B cell (primary cell): ENCODE measurements around the gene EMILIN3. TPM values are rescaled to one million over a fixed set of nuclear protein-coding genes. Genes with fewer than 3 reads are reported as not detected.

Experiments
- ATAC-seq: fragments of 200-7000 bp; cut with Tn5 transposase; one replicate; pipeline ENCODE4 v1.10.0; 2021; ENCODE audit warnings: low read depth, mild to moderate bottlenecking, moderate number of reproducible peaks, moderate library complexity
- CTCF ChIA-PET: fragments of 350-600 bp; sonication (Branson Sonifier 250); formaldehyde crosslinking; loops from one replicate; lab custom pipeline; 2021; ENCODE audit warnings: antibody characterized with exemption, inconsistent platforms; lab: Charles Lee
- POLR2A ChIA-PET: fragments of 350-600 bp; sonication (Branson Sonifier 250); formaldehyde crosslinking; loops from one replicate; lab custom pipeline; 2021; ENCODE audit warnings: antibody characterized with exemption; lab: Charles Lee
- DNase-seq: peaks from one replicate; pipeline ENCODE4 v3.0.0; 2013
- H2AFZ ChIP-seq: 2 replicates; pipeline ENCODE4 v1.6.1; 2012; ENCODE audit warnings: mild to moderate bottlenecking, low read depth, low read length; ENCODE audit not compliant: insufficient read depth, poor library complexity, severe bottlenecking
- H3K27ac ChIP-seq, 2 donors: 1 replicate in 1 of 2; 2 replicates in 1 of 2; pipeline ENCODE4 v1.5.1; 2012 to 2013; ENCODE audit warnings: low read length in 2 of 2, mild to moderate bottlenecking in 2 of 2, moderate library complexity in 1 of 2
- H3K27me3 ChIP-seq, 4 experiments: fragments of 200-600 bp in 1 of 4; sonication (generic) in 1 of 4; replicated peaks in 1 of 4; 1 replicate in 2 of 4; 2 replicates in 2 of 4; pipeline versions ENCODE4 v1.6.1 to v1.7.0; 2013 to 2016; ENCODE audit warnings: low read length in 3 of 4, mild to moderate bottlenecking in 2 of 4, mixed read lengths in 1 of 4, moderate library complexity in 1 of 4; ENCODE audit not compliant: insufficient read depth in 4 of 4, control insufficient read depth in 3 of 4; ENCODE audit errors: control extremely low read depth in 1 of 4
- H3K36me3 ChIP-seq, 2 experiments: replicated peaks in 1 of 2; 1 replicate in 1 of 2; 2 replicates in 1 of 2; pipeline versions ENCODE4 v1.6.1 to v1.7.1; 2013; ENCODE audit warnings: low read length in 1 of 2; ENCODE audit not compliant: insufficient read depth in 2 of 2, control insufficient read depth in 1 of 2; ENCODE audit errors: control extremely low read depth in 1 of 2, extremely low read depth in 1 of 2
- H3K4me1 ChIP-seq, 2 donors: fragments of 200-600 bp in 1 of 2; sonication (generic) in 1 of 2; 1 replicate in 1 of 2; 2 replicates in 1 of 2; pipeline versions ENCODE4 v1.5.1 to v1.6.1; 2013 to 2017; ENCODE audit warnings: low read length in 2 of 2; ENCODE audit not compliant: control insufficient read depth in 2 of 2, insufficient read depth in 2 of 2
- H3K4me2 ChIP-seq: replicated peaks from 2 replicates; pipeline ENCODE3; 2012; ENCODE audit warnings: mild to moderate bottlenecking, low read depth, low read length; ENCODE audit not compliant: poor library complexity, severe bottlenecking
- H3K4me3 ChIP-seq, 5 experiments: fragments of 200-600 bp in 1 of 5; sonication (generic) in 1 of 5; 1 replicate in 3 of 5; 2 replicates in 2 of 5; pipeline versions ENCODE4 v1.5.1 to v1.7.0; 2011 to 2016; ENCODE audit warnings: low read length in 4 of 5, mild to moderate bottlenecking in 4 of 5, low read depth in 2 of 5, control low read depth in 1 of 5, moderate library complexity in 1 of 5; ENCODE audit not compliant: insufficient read depth in 1 of 5; ENCODE audit errors: control extremely low read depth in 1 of 5, extremely low read depth in 1 of 5
- H3K79me2 ChIP-seq: fragments of 200-600 bp; sonication (generic); one replicate; pipeline ENCODE4 v1.6.0; 2016; ENCODE audit warnings: low read length; ENCODE audit not compliant: control insufficient read depth, insufficient read depth
- H3K9ac ChIP-seq: fragments of 200-600 bp; sonication (generic); 2 replicates; pipeline ENCODE4 v1.6.1; 2017; ENCODE audit warnings: mild to moderate bottlenecking, low read length, moderate library complexity
- H3K9me3 ChIP-seq, 3 donors: one replicate each; pipeline versions ENCODE4 v1.6.1 to v1.7.1; 2013; ENCODE audit warnings: low read length in 2 of 3; ENCODE audit not compliant: control insufficient read depth in 2 of 3, insufficient read depth in 1 of 3; ENCODE audit errors: control extremely low read depth in 1 of 3
- H4K20me1 ChIP-seq: 2 replicates; pipeline ENCODE4 v1.6.0; 2012; ENCODE audit warnings: mild to moderate bottlenecking, low read length; ENCODE audit not compliant: insufficient read depth, control insufficient read depth, poor library complexity, severe bottlenecking
- H3K27ac Mint-ChIP-seq: one replicate; pipeline ENCODE4 v1.8.0; 2021; ENCODE audit warnings: mixed read lengths
- H3K27me3 Mint-ChIP-seq: one replicate; pipeline ENCODE4 v1.8.0; 2021; ENCODE audit warnings: mixed read lengths
- H3K4me1 Mint-ChIP-seq: one replicate; pipeline ENCODE4 v1.8.0; 2021; ENCODE audit warnings: mixed read lengths
- H3K4me3 Mint-ChIP-seq: one replicate; pipeline ENCODE4 v1.8.0; 2021; ENCODE audit warnings: mixed read lengths
- H3K9me3 Mint-ChIP-seq: one replicate; pipeline ENCODE4 v1.8.0; 2022; ENCODE audit warnings: mixed read lengths; ENCODE audit not compliant: insufficient read depth
- CTCF ChIP-seq: fragments of 200-600 bp; IDR thresholded peaks from one replicate; pipeline ENCODE4 v1.8.0; 2022; ENCODE audit warnings: antibody characterized with exemption, mild to moderate bottlenecking
- EZH2 ChIP-seq: IDR thresholded peaks from 2 replicates; pipeline ENCODE4 v1.6.1; 2012; ENCODE audit warnings: borderline replicate concordance, low read depth, mild to moderate bottlenecking, moderate library complexity, low read length; ENCODE audit not compliant: insufficient read depth, poor library complexity, severe bottlenecking
- WGBS: methylation state at CpG from one replicate; pipeline ENCODE4 v1.1.5; 2013; ENCODE audit warnings: missing lambda C conversion rate; ENCODE audit not compliant: insufficient coverage; 5-methylcytosine and 5-hydroxymethylcytosine counted together
- intact Hi-C: fragments of 100-400 bp; cut with micrococcal nuclease; formaldehyde crosslinking; loops from one replicate; pipeline ENCODE4 v1.10.0; 2022
- polyA minus RNA-seq: library from RNA; depleted of rRNA, polyadenylated mRNA; stranded (reverse); fragments of >200 nt; gene quantifications from 2 replicates; pipeline ENCODE4 v1.2.3, GENCODE V29; 2012
- polyA plus RNA-seq: library from polyadenylated mRNA; depleted of rRNA; stranded (reverse); fragments of >200 nt; gene quantifications from 2 replicates; pipeline ENCODE4 v1.2.3, GENCODE V29; 2012
- total RNA-seq, 2 donors: library from RNA; stranded (reverse); fragments of 120-200 nt in 1 of 2; gene quantifications; 1 replicate in 1 of 2; 2 replicates in 1 of 2; pipeline versions ENCODE4 v1.2.3 to v1.2.4, GENCODE V29; 2013 to 2022

The EMILIN3 gene
- total RNA-seq: not detected in 2 replicates
- total RNA-seq (2013): 0.61 TPM
- polyA plus RNA-seq: not detected in 2 replicates
- polyA minus RNA-seq: 0.09 TPM in 1 of 2 replicates, not detected in the other

DNA sequence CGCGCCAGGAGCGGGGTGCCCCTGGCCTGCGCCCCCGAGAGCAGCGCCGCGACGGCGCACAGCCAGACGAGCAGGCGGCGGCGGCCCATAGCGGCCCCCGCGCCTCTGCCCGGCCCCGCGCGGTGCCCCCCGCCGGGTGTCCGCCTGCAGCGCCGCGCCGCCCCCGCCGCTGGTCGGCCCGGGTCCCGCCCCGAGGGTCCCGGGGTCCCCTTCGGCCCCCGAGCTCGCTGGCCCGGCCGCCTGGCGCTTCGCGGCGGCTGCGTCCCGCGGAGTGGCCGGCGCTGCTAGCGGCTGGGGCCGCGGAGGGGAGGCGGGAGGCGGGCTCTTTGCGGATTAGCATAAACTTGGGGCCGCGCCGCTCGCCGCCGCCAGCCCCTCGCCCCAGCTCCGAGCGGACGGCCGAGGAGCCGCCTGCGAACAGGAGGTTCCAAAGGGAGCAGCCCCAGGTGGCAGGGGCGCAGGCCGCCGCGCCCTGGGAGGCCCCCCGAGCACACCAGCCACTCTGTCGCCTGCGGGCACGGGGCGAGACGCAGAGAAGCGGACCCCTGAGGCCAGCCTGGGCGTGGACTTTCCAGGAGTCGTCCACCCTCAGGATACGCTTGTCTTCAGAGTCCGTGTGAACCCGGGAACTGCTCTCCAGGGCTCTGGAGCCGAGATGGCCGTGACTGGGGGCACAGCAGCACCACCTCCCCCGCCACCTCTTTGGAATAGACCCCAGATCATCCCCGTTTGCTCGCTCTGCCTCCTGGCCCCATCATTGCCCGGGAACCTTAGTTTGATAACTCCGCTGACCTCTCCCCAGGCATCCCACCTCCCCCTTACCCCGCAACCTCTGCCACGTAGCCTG lies at the start of gene EMILIN3:
EMILIN3 (minus strand) TSS at position 273 of the 847 bp plus-strand sequence; CDS start at position 89, 184 bp downstream.
- POLR2A ChIA-PET: no interaction called here
- no peak within 1 kb of the TSS for H3K4me3 ChIP-seq
- no peak within 1 kb of the TSS for H3K9ac ChIP-seq
- peaks cover 0 to 19% (median 9%) of the 10 kb centered on the region in 4 experiments for H3K27me3 ChIP-seq
- ATAC-seq (no peak), DNase-seq (no peak)
- Mint-ChIP-seq H3K27ac (no peak within 1 kb of the TSS), H3K9me3 (peaks cover 5% of the 10 kb centered on the region), H3K27me3 (peaks cover 46% of the 10 kb centered on the region), H3K4me1 (peaks cover 6% of the 10 kb centered on the region), H3K4me3 (peak within 1 kb of the TSS; percentile 47)
- H3K4me2 ChIP-seq: peak within 1 kb of the TSS; percentile 3
- no peak within 1 kb of the TSS for H2AFZ ChIP-seq
- TF ChIP-seq EZH2 (no peak), CTCF (no peak)
- H3K79me2 ChIP-seq: no peaks in the 10 kb centered on the region
- 8% methylated on average over 93 of the region's 93 CpGs for WGBS
- peaks cover 0 to 21% (median 5%) of the 10 kb centered on the region in 3 donors for H3K9me3 ChIP-seq
- intact Hi-C loops: no loop called here
- CTCF ChIA-PET: no interaction called here
- H3K36me3 ChIP-seq: no peaks in the 10 kb centered on the region
- no peak within 1 kb of the TSS for H3K27ac ChIP-seq
- no peaks in the 10 kb centered on the region for H4K20me1 ChIP-seq
- H3K4me1 ChIP-seq: no peaks in the 10 kb centered on the region

- H3K36me3 ChIP-seq: peaks cover 15 to 81% of the 10 kb centered on the region in 2 experiments
- ATAC-seq (no peak), DNase-seq (no peak)
- no peaks in the 10 kb centered on the region for H3K4me1 ChIP-seq
- no peaks in the 10 kb centered on the region for H4K20me1 ChIP-seq
- no peak for TF ChIP-seq CTCF
- no peak for TF ChIP-seq EZH2
- 98% methylated on average over 6 of the region's 8 CpGs for WGBS
- no peaks in the 10 kb centered on the region for H3K79me2 ChIP-seq
- intact Hi-C loops: no loop called here
- no peaks in the 10 kb centered on the region for H3K27me3 ChIP-seq
- Mint-ChIP-seq H3K27me3 (no peaks in the 10 kb centered on the region), H3K9me3 (no peaks in the 10 kb centered on the region), H3K27ac (no peak overlapping the region), H3K4me1 (no peaks in the 10 kb centered on the region), H3K4me3 (no peak overlapping the region)
- POLR2A ChIA-PET: no interaction called here
- no peak overlapping the region for H3K27ac ChIP-seq
- H3K4me3 ChIP-seq: no peak overlapping the region
- no peaks in the 10 kb centered on the region for H3K9me3 ChIP-seq
- CTCF ChIA-PET: no interaction called here
- no peak overlapping the region for H3K9ac ChIP-seq
- no peak overlapping the region for H2AFZ ChIP-seq
- H3K4me2 ChIP-seq: no peak overlapping the region
These were observed 48.6 kb upstream of the EMILIN3 start for GRCh38 chr20:41415191-41415590.
